NCI-H1694 treated with DMSO at 0.1 percent for 48 hours (cell line): ENCODE results near the gene ZNF638.
"Not testable (repeated sequence)": the region's sequence is repeated elsewhere in the genome, so short reads cannot be mapped to it uniquely, and the experiment has no call there.

Experiments
- DNase-seq: peaks from one replicate; lab custom pipeline; 2025; lab: John Stamatoyannopoulos, UW

Gene ZNF638

GRCh38 chr2:71331581-71332434, at the start of gene ZNF638:
ZNF638 (plus strand) TSS chr2:71331782; CDS start chr2:71348955, 17,173 bp downstream.
- peak; percentile 84 for DNase-seq

- no peak for DNase-seq
Measured at GRCh38 chr2:71281950-71282349, 49.6 kb upstream of the ZNF638 start.

- no peak for DNase-seq
Measured at GRCh38 chr2:71282493-71282892, 49.1 kb upstream of the ZNF638 start.

GRCh38 chr2:71283131-71283530, 48.5 kb upstream of the ZNF638 start:
- DNase-seq: no peak

GRCh38 chr2:71285706-71286105, 45.9 kb upstream of the ZNF638 start:
- DNase-seq: no peak

- DNase-seq: no peak
Measured at GRCh38 chr2:71291398-71291797, 40.2 kb upstream of the ZNF638 start.

- DNase-seq: no peak
Measured at GRCh38 chr2:71292159-71292558, 39.4 kb upstream of the ZNF638 start.

- DNase-seq: no peak
Measured at GRCh38 chr2:71298914-71299313, 32.7 kb upstream of the ZNF638 start.

- DNase-seq: peak; percentile 41
Measured at GRCh38 chr2:71299507-71299906, 32.1 kb upstream of the ZNF638 start.

GRCh38 chr2:71303849-71304248, 27.7 kb upstream of the ZNF638 start:
- no peak for DNase-seq

- no peak for DNase-seq
Measured at GRCh38 chr2:71306762-71307161, 24.8 kb upstream of the ZNF638 start.

- DNase-seq: no peak
Measured at GRCh38 chr2:71313016-71313766, 18.4 kb upstream of the ZNF638 start.

- DNase-seq: no peak
Measured at GRCh38 chr2:71317060-71317459, 14.5 kb upstream of the ZNF638 start.

- DNase-seq: not testable (repeated sequence)
Measured at GRCh38 chr2:71317900-71318299, 13.7 kb upstream of the ZNF638 start.

GRCh38 chr2:71323386-71323785, 8.2 kb upstream of the ZNF638 start:
- DNase-seq: no peak

GRCh38 chr2:71326968-71327367, 4.6 kb upstream of the ZNF638 start:
- DNase-seq: no peak

- no peak for DNase-seq
Measured at GRCh38 chr2:71327916-71328315, 3.7 kb upstream of the ZNF638 start.

GRCh38 chr2:71330155-71330554, 1.4 kb upstream of the ZNF638 start:
- DNase-seq: no peak

GRCh38 chr2:71330585-71331330, 824 bp upstream of the ZNF638 start:
- DNase-seq: no peak

- DNase-seq: not testable (repeated sequence)
Measured at GRCh38 chr2:71331331-71331580, 326 bp upstream of the ZNF638 start.

GRCh38 chr2:71332435-71332796, 834 bp downstream of the ZNF638 start:
- DNase-seq: no peak

GRCh38 chr2:71333619-71334018, 2.0 kb downstream of the ZNF638 start:
- DNase-seq: no peak

GRCh38 chr2:71336384-71336783, 4.8 kb downstream of the ZNF638 start:
- DNase-seq: no peak
